CD14-positive monocyte (primary cell): ENCODE measurements around the gene TRPV4. TPM values are rescaled to one million over a fixed set of nuclear protein-coding genes. Genes with fewer than 3 reads are reported as not detected.

ENCODE experiments used
- DNase-seq, 3 donors: peaks; one replicate each; pipeline ENCODE4 v3.0.0-alpha.2; 2011 to 2022
- H2AFZ ChIP-seq: 2 replicates; pipeline ENCODE4 v1.6.0; 2012; ENCODE audit warnings: mild to moderate bottlenecking, low read depth, low read length, inconsistent platforms; ENCODE audit not compliant: insufficient read depth, poor library complexity, severe bottlenecking
- H3K27ac ChIP-seq, 2 donors: 1 replicate in 1 of 2; 2 replicates in 1 of 2; pipeline ENCODE4 v1.5.1; 2012 to 2013; ENCODE audit warnings: low read length in 2 of 2, control low read depth in 1 of 2, inconsistent platforms in 1 of 2, low read depth in 1 of 2, mild to moderate bottlenecking in 1 of 2
- H3K27me3 ChIP-seq, 2 donors: one replicate each; pipeline versions ENCODE4 v1.6.0 to v1.6.1; 2011 to 2013; ENCODE audit warnings: low read length in 2 of 2; ENCODE audit not compliant: control insufficient read depth in 2 of 2, insufficient read depth in 2 of 2
- H3K36me3 ChIP-seq, 2 donors: replicated peaks in 1 of 2; 1 replicate in 1 of 2; 2 replicates in 1 of 2; pipeline versions ENCODE4 v1.5.1 to v1.6.1; 2012 to 2013; ENCODE audit warnings: low read length in 2 of 2, control low read depth in 1 of 2, inconsistent platforms in 1 of 2, mild to moderate bottlenecking in 1 of 2; ENCODE audit not compliant: insufficient read depth in 2 of 2, control insufficient read depth in 1 of 2
- H3K4me1 ChIP-seq, 2 donors: 1 replicate in 1 of 2; 2 replicates in 1 of 2; pipeline versions ENCODE4 v1.5.1 to v1.6.1; 2012 to 2013; ENCODE audit warnings: low read length in 2 of 2, control low read depth in 1 of 2, inconsistent platforms in 1 of 2, mild to moderate bottlenecking in 1 of 2, moderate library complexity in 1 of 2; ENCODE audit not compliant: insufficient read depth in 2 of 2, control insufficient read depth in 1 of 2
- H3K4me2 ChIP-seq: replicated peaks from 2 replicates; pipeline ENCODE3; 2012; ENCODE audit warnings: low read length, moderate library complexity, mild to moderate bottlenecking; ENCODE audit not compliant: poor library complexity, severe bottlenecking; ENCODE audit errors: extremely low read depth
- H3K4me3 ChIP-seq, 3 experiments: fragments of 200-600 bp in 1 of 3; sonication (generic) in 1 of 3; replicated peaks in 1 of 3; 1 replicate in 2 of 3; 2 replicates in 1 of 3; pipeline ENCODE4 v1.5.1; 2011 to 2013; ENCODE audit warnings: low read length in 3 of 3, mild to moderate bottlenecking in 3 of 3, control low read depth in 2 of 3, low read depth in 2 of 3, inconsistent platforms in 1 of 3, moderate library complexity in 1 of 3
- H3K79me2 ChIP-seq: 2 replicates; pipeline ENCODE4 v1.6.0; 2012; ENCODE audit warnings: mild to moderate bottlenecking, control low read depth, inconsistent platforms, low read length, moderate library complexity; ENCODE audit not compliant: insufficient read depth
- H3K9ac ChIP-seq: 2 replicates; pipeline ENCODE4 v1.6.0; 2017; ENCODE audit warnings: low read length, mild to moderate bottlenecking; ENCODE audit not compliant: insufficient read depth, poor library complexity, severe bottlenecking
- H3K9me3 ChIP-seq, 2 donors: replicated peaks in 1 of 2; 1 replicate in 1 of 2; 2 replicates in 1 of 2; pipeline versions ENCODE4 v1.5.1 to v1.6.1; 2012 to 2013; ENCODE audit warnings: low read length in 2 of 2, control low read depth in 1 of 2; ENCODE audit not compliant: control insufficient read depth in 1 of 2, insufficient read depth in 1 of 2
- H4K20me1 ChIP-seq: 2 replicates; pipeline ENCODE4 v1.6.0; 2012; ENCODE audit warnings: mild to moderate bottlenecking, low read length, control low read depth, moderate library complexity; ENCODE audit not compliant: insufficient read depth
- H3K27ac Mint-ChIP-seq, 7 donors: one replicate each; pipeline ENCODE4 v1.8.0; 2020; ENCODE audit warnings: mild to moderate bottlenecking in 7 of 7, mixed read lengths in 7 of 7, moderate library complexity in 6 of 7, inconsistent platforms in 2 of 7
- H3K27me3 Mint-ChIP-seq, 3 donors: one replicate each; pipeline ENCODE4 v1.8.0; 2021 to 2022; ENCODE audit warnings: low read depth in 3 of 3, mild to moderate bottlenecking in 3 of 3, mixed read lengths in 3 of 3, moderate library complexity in 3 of 3, inconsistent platforms in 1 of 3
- H3K36me3 Mint-ChIP-seq, 2 donors: one replicate each; pipeline ENCODE4 v1.8.0; 2020; ENCODE audit warnings: mixed read lengths in 2 of 2, inconsistent platforms in 1 of 2, mild to moderate bottlenecking in 1 of 2
- H3K4me1 Mint-ChIP-seq: one replicate; pipeline ENCODE4 v1.8.0; 2020; ENCODE audit warnings: mild to moderate bottlenecking, mixed read lengths
- H3K4me3 Mint-ChIP-seq, 2 donors: one replicate each; pipeline ENCODE4 v1.8.0; 2020; ENCODE audit warnings: mild to moderate bottlenecking in 2 of 2, mixed read lengths in 2 of 2, moderate library complexity in 1 of 2
- H3K9me3 Mint-ChIP-seq, 7 donors: one replicate each; pipeline ENCODE4 v1.8.0; 2020 to 2022; ENCODE audit warnings: mixed read lengths in 7 of 7, mild to moderate bottlenecking in 6 of 7, moderate library complexity in 6 of 7, inconsistent platforms in 2 of 7
- WGBS: methylation state at CpG from one replicate; pipeline ENCODE4 v1.1.5; 2013; ENCODE audit warnings: missing lambda C conversion rate; ENCODE audit not compliant: insufficient coverage; 5-methylcytosine and 5-hydroxymethylcytosine counted together
- intact Hi-C, 2 donors: fragments of 100-400 bp; cut with micrococcal nuclease; formaldehyde crosslinking; loops; one replicate each; pipeline versions ENCODE4 v1.15.0 to v1.15.1; 2023
- polyA plus RNA-seq, 3 donors: library from polyadenylated mRNA; depleted of rRNA in 1 of 3; unstranded in 2 of 3; stranded (reverse) in 1 of 3; fragments of 300-500 nt in 2 of 3; fragments of >200 nt in 1 of 3; fragmentation: Illumina TruSeq in 2 of 3; gene quantifications; 1 replicate in 2 of 3; 2 replicates in 1 of 3; pipeline ENCODE4 v1.2.3, GENCODE V29; 2012 to 2021
- TF ChIP-seq, protein P1 (sequence below): fragments of 200-600 bp; IDR thresholded peaks from one replicate; pipeline ENCODE4 v1.8.0; 2022; ENCODE audit warnings: antibody characterized with exemption, mild to moderate bottlenecking

Gene TRPV4
- polyA plus RNA-seq, 3 donors = 0.64 to 3.1 (median 2.0) TPM

GRCh38 chr12:109804820-109805761 is 28.1 kb downstream of the TRPV4 start:
- Histone ChIP-seq H3K9me3 (peaks cover 0 to 6% of the 10 kb centered on the region in 2 donors), H3K9ac (no peak overlapping the region), H3K36me3 (no peaks in the 10 kb centered on the region), H2AFZ (no peak overlapping the region), H4K20me1 (no peaks in the 10 kb centered on the region), H3K27me3 (no peaks in the 10 kb centered on the region), H3K79me2 (no peaks in the 10 kb centered on the region), H3K4me3 (no peak overlapping the region), H3K27ac (no peak overlapping the region), H3K4me2 (no peak overlapping the region), H3K4me1 (peaks cover 6 to 7% of the 10 kb centered on the region in 2 donors)
- Mint-ChIP-seq H3K9me3 (peaks cover 0 to 6% (median 4%) of the 10 kb centered on the region in 7 donors), H3K4me1 (peaks cover 7% of the 10 kb centered on the region), H3K4me3 (peak overlapping the region in 1 of 2 donors; percentile 35), H3K27ac (peak overlapping the region in 5 of 7 donors; percentile 15 to 85 (median 75)), H3K36me3 (no peaks in the 10 kb centered on the region), H3K27me3 (peaks cover 0 to 3% (median 3%) of the 10 kb centered on the region in 3 donors)
- intact Hi-C loops = loop anchor here (1.0 to 10.0 kb wide), 4 partner anchors 40 to 80 kb away; partner anchors contain the start of gene GLTP (in 2 of the 2)
- TF ChIP-seq, protein P1, sequence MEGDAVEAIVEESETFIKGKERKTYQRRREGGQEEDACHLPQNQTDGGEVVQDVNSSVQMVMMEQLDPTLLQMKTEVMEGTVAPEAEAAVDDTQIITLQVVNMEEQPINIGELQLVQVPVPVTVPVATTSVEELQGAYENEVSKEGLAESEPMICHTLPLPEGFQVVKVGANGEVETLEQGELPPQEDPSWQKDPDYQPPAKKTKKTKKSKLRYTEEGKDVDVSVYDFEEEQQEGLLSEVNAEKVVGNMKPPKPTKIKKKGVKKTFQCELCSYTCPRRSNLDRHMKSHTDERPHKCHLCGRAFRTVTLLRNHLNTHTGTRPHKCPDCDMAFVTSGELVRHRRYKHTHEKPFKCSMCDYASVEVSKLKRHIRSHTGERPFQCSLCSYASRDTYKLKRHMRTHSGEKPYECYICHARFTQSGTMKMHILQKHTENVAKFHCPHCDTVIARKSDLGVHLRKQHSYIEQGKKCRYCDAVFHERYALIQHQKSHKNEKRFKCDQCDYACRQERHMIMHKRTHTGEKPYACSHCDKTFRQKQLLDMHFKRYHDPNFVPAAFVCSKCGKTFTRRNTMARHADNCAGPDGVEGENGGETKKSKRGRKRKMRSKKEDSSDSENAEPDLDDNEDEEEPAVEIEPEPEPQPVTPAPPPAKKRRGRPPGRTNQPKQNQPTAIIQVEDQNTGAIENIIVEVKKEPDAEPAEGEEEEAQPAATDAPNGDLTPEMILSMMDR = peak; percentile 99
- DNase-seq = peak; percentile 64 to 82 (median 74)
- 51% methylated on average over 11 of the region's 12 CpGs for WGBS

DNA sequence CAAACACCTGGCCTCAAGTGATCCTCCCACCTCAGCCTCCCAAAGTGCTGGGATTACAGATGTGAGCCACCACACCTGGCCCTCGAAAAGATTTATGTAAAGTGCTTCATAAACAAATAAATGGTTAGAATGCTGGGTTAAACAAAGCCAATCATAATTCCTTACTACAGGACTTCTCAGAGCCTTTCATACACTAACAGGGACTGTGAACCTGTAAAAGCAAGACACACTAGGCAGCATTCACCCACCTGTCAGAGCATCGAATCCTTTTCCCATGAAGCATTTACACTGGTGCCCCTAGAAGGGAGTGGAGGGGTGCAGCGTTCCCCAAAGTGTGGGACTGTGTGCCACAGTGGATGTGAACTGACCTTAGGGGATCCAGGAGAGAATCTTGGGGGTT is 29.5 kb downstream of the TRPV4 start:
- Mint-ChIP-seq H3K4me3 (no peak overlapping the region), H3K27ac (no peak overlapping the region), H3K27me3 (peaks cover 0 to 3% (median 3%) of the 10 kb centered on the region in 3 donors), H3K36me3 (peaks cover 0 to under 1% of the 10 kb centered on the region in 2 donors), H3K9me3 (peaks cover 0 to 6% (median 4%) of the 10 kb centered on the region in 7 donors), H3K4me1 (peaks cover 7% of the 10 kb centered on the region)
- WGBS = no CpG with 5 or more reads among the region's 3 CpGs
- Histone ChIP-seq H3K27ac (no peak overlapping the region), H3K27me3 (no peaks in the 10 kb centered on the region), H3K4me2 (no peak overlapping the region), H2AFZ (no peak overlapping the region), H3K9ac (no peak overlapping the region), H3K79me2 (no peaks in the 10 kb centered on the region), H4K20me1 (no peaks in the 10 kb centered on the region), H3K4me3 (no peak overlapping the region), H3K36me3 (no peaks in the 10 kb centered on the region), H3K9me3 (peaks cover 0 to 6% of the 10 kb centered on the region in 2 donors), H3K4me1 (peaks cover 6 to 7% of the 10 kb centered on the region in 2 donors)
- no peak for DNase-seq
- TF ChIP-seq, protein P1 = no peak
- intact Hi-C loops = loop anchor here (2.0 to 10.0 kb wide), 3 partner anchors 41 to 81 kb away; partner anchors contain the start of gene GLTP (in 2 of the 2)
